ENCODE measurements around the gene AP5M1. TPM values are rescaled to one million over a fixed set of nuclear protein-coding genes. Genes with fewer than 3 reads are reported as not detected.

AP5M1 gene
- total RNA-seq, 4 donors from 2014 or later: 16.7 to 42.4 (median 27.6) TPM

DNA sequence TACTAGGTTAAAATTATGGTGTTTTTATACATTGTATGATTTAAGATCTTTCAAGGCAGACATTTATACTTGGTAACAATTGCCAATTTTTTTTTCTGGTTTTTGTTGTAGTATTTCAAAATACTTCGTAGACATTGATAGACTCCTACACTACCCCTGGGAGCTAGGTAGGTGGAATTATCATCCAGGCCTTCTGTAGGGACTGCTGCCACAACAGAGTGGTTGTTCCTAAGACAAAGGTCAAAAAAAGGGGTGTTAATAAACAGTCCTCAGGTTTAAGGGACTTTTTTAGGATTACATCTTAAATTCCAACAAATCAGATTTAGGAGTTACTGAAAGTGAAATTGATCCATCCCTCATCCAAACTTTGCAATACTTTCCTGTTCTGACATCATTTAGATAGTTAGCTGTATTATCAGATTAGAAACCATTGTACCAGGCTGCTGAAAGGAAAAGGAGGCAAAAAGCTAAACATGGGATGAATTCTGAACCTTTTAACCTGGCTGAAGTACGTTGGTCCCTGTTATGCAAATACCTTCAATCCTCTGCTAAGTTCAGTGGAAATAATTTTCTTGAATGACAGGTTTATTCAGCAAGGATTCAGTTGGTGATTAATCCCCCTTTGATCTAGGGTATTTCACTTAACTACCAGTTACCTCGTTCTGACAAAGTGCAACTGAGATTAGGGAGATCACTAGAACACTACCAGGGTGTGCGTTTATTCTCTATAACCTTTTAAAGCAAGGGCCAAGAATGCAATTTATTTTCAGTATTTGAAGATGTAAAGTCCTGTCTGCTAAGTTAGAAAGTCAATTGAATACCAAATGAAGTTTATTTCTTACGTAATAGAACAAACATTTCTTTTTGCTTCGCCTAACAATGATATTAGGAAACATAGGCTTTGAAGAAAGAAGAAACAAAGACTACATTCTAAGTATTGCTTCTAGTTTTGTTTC is 23.2 kb downstream of the AP5M1 start:
- TF ChIP-seq, protein P1, sequence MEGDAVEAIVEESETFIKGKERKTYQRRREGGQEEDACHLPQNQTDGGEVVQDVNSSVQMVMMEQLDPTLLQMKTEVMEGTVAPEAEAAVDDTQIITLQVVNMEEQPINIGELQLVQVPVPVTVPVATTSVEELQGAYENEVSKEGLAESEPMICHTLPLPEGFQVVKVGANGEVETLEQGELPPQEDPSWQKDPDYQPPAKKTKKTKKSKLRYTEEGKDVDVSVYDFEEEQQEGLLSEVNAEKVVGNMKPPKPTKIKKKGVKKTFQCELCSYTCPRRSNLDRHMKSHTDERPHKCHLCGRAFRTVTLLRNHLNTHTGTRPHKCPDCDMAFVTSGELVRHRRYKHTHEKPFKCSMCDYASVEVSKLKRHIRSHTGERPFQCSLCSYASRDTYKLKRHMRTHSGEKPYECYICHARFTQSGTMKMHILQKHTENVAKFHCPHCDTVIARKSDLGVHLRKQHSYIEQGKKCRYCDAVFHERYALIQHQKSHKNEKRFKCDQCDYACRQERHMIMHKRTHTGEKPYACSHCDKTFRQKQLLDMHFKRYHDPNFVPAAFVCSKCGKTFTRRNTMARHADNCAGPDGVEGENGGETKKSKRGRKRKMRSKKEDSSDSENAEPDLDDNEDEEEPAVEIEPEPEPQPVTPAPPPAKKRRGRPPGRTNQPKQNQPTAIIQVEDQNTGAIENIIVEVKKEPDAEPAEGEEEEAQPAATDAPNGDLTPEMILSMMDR (IDR thresholded peaks at IDR 0.05): no peak
- TF ChIP-seq POLR2A (IDR thresholded peaks at IDR 0.05): no peak
- H3K36me3 ChIP-seq: no peaks in the 10 kb centered on the region
- no peaks in the 10 kb centered on the region for H3K27me3 ChIP-seq
- no peak overlapping the region for H3K27ac ChIP-seq
- no peaks in the 10 kb centered on the region for H3K4me1 ChIP-seq
- no peak overlapping the region for H3K4me3 ChIP-seq
- DNase-seq: no peak
- no peaks in the 10 kb centered on the region for H3K9me3 ChIP-seq
- intact Hi-C loops (cut with DNase I; ENCODE audit: low total_unique reads): no loop called here

DNA sequence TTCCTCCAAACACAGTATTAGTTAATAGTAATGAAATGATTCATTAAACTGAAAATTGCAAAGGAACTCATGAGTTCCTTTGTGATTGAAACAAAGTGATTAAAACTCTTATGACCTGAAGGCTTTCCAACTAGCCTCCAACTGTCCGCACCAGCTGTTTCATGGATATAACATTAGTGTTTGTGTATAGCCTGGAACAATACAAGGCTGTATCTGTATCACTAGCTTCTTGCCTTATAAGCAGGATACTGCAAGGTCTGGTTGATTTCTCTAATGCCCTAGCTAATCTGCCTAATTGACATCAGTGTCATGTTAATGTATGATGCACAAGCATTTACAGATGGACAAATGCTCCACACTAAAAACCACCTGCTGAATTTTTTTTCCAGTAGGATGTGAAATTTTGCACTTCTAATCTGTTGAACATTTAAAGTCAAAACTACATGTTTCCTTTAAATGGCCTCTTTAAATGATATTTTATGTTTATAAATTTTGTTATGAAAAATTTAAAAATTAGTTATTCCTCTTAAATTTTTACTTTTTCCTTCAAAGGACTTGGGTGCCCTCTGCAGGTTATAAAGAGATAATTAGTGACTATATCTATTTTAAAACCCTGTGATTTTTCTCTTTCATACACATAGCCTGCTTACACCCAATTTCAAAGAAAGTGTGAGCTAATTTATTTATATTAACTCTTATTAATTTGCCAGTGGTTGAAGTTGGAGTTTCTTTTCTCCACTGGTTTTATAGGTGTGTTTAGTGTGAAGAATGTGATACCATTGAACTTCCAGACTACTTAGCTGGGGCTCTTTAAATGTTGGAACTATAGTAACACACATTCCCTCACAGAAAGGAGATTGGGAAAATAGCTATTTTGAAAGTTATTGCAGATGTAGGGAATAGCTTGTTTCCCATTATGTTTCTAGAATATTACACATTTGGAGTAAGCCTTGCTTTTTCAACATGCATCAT is 25.4 kb downstream of the AP5M1 start:
- no peaks in the 10 kb centered on the region for H3K4me1 ChIP-seq
- no peaks in the 10 kb centered on the region for H3K36me3 ChIP-seq
- intact Hi-C loops (cut with DNase I; ENCODE audit: low total_unique reads): no loop called here
- H3K27me3 ChIP-seq: no peaks in the 10 kb centered on the region
- no peak for TF ChIP-seq POLR2A (IDR thresholded peaks at IDR 0.05)
- TF ChIP-seq, protein P1 (IDR thresholded peaks at IDR 0.05): no peak
- no peak overlapping the region for H3K27ac ChIP-seq
- no peak for DNase-seq
- no peak overlapping the region for H3K4me3 ChIP-seq
- H3K9me3 ChIP-seq: no peaks in the 10 kb centered on the region

DNA sequence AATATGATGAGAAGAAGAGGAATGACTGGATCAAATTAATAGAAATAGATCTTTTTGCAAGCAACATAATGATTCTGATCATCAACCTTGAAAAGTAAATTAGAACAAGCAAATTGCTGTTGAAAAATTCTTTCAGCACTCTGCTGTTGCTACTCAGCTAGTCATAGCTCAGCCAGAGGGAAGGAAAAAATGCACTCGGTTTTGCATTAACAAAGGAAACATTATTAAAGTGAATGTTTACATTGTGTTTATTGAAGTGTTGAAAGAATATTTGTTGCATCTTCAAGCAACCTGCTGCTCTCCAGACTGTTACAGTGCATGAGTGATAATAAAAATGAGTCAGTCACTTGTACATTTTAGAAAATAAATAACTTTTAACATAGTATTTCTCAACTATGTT is 26.5 kb downstream of the AP5M1 start:
- DNase-seq: no peak
- intact Hi-C loops (cut with DNase I; ENCODE audit: low total_unique reads): no loop called here
- no peaks in the 10 kb centered on the region for H3K9me3 ChIP-seq

DNA sequence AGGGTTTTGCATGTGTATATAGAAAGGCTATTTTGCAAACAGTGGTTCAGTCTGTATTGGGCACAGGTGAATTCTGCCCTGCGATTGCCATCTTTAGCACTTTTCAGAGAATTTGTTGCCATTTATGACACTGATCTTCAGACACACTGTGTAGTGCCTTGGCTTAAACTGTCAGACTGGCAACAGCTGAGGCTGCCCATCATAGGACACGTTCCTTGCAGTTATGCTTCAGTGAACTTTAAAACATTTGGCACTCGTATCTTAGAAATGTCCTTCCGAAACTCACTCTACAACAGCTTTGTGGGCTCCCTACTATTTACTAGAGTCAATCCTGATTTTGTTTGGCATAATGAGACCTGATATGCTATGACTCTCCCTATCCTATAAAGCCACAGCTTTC is 29.1 kb downstream of the AP5M1 start:
- Histone ChIP-seq H3K27ac (no peak overlapping the region), H3K9me3 (no peaks in the 10 kb centered on the region), H3K4me1 (no peaks in the 10 kb centered on the region), H3K4me3 (no peak overlapping the region), H3K36me3 (no peaks in the 10 kb centered on the region), H3K27me3 (no peaks in the 10 kb centered on the region)
- TF ChIP-seq, protein P1 (IDR thresholded peaks at IDR 0.05): no peak
- no peak for TF ChIP-seq POLR2A (IDR thresholded peaks at IDR 0.05)
- DNase-seq: no peak
- intact Hi-C loops (cut with DNase I; ENCODE audit: low total_unique reads): no loop called here

More for the DNA sequence above, 26.5 kb downstream of the AP5M1 start:
- Histone ChIP-seq H3K27me3 (no peaks in the 10 kb centered on the region), H3K36me3 (no peaks in the 10 kb centered on the region), H3K4me1 (no peaks in the 10 kb centered on the region), H3K4me3 (no peak overlapping the region), H3K27ac (no peak overlapping the region)
- TF ChIP-seq, protein P1 (IDR thresholded peaks at IDR 0.05): no peak
- no peak for TF ChIP-seq POLR2A (IDR thresholded peaks at IDR 0.05)
